HL-60 (cell line): ENCODE measurements around the gene GPAM.

ENCODE experiments used
- POLR2AphosphoS5 ChIP-seq: IDR thresholded peaks from 2 replicates; pipeline ENCODE4 v1.6.1; 2012; ENCODE audit warnings: low read depth
- TF ChIP-seq, protein P1 (sequence below): IDR thresholded peaks from one replicate; pipeline ENCODE4 v1.5.1; 2011; ENCODE audit warnings: low read length, control low read depth, inconsistent platforms; ENCODE audit not compliant: insufficient read depth
- TF ChIP-seq, protein P2 (sequence below): IDR thresholded peaks from 2 replicates; pipeline ENCODE4 v1.6.1; 2012; ENCODE audit warnings: low read depth; ENCODE audit not compliant: insufficient replicate concordance

DNA sequence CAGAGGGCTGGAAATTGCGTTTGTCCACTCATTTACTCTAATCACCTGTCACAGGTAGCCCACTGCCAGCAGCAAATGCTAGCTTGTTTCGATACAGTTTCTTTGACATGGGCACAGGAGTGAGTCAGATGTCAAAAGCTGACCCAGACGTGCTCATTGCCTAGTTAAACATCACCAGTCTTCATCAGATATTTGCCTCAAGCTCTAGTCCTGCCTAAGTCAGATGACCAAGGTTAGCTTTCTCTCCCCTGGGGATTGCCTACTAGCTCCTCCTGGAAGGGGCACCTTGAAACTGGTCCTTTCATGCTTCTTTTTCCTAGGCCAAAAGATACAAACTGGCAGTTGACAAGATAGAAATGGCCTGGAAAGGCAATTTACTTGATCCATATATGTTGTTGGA, 35.2 kb downstream of the GPAM start:
- TF ChIP-seq, protein P1, sequence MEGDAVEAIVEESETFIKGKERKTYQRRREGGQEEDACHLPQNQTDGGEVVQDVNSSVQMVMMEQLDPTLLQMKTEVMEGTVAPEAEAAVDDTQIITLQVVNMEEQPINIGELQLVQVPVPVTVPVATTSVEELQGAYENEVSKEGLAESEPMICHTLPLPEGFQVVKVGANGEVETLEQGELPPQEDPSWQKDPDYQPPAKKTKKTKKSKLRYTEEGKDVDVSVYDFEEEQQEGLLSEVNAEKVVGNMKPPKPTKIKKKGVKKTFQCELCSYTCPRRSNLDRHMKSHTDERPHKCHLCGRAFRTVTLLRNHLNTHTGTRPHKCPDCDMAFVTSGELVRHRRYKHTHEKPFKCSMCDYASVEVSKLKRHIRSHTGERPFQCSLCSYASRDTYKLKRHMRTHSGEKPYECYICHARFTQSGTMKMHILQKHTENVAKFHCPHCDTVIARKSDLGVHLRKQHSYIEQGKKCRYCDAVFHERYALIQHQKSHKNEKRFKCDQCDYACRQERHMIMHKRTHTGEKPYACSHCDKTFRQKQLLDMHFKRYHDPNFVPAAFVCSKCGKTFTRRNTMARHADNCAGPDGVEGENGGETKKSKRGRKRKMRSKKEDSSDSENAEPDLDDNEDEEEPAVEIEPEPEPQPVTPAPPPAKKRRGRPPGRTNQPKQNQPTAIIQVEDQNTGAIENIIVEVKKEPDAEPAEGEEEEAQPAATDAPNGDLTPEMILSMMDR = no peak
- no peak for TF ChIP-seq POLR2AphosphoS5
- TF ChIP-seq, protein P2, sequence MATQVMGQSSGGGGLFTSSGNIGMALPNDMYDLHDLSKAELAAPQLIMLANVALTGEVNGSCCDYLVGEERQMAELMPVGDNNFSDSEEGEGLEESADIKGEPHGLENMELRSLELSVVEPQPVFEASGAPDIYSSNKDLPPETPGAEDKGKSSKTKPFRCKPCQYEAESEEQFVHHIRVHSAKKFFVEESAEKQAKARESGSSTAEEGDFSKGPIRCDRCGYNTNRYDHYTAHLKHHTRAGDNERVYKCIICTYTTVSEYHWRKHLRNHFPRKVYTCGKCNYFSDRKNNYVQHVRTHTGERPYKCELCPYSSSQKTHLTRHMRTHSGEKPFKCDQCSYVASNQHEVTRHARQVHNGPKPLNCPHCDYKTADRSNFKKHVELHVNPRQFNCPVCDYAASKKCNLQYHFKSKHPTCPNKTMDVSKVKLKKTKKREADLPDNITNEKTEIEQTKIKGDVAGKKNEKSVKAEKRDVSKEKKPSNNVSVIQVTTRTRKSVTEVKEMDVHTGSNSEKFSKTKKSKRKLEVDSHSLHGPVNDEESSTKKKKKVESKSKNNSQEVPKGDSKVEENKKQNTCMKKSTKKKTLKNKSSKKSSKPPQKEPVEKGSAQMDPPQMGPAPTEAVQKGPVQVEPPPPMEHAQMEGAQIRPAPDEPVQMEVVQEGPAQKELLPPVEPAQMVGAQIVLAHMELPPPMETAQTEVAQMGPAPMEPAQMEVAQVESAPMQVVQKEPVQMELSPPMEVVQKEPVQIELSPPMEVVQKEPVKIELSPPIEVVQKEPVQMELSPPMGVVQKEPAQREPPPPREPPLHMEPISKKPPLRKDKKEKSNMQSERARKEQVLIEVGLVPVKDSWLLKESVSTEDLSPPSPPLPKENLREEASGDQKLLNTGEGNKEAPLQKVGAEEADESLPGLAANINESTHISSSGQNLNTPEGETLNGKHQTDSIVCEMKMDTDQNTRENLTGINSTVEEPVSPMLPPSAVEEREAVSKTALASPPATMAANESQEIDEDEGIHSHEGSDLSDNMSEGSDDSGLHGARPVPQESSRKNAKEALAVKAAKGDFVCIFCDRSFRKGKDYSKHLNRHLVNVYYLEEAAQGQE = no peak
